ENCODE data around the gene ITPR1.

Gene ITPR1

GRCh38 chr3:4675704-4676103 is 182.6 kb downstream of the ITPR1 start:
- CTCF ChIA-PET: interaction anchor here (1.3 kb wide), 1 partner anchor 42 kb away, joined by 3 read pairs; no protein-coding TSS in a partner anchor
- Histone ChIP-seq H3K4me3 (ENCODE audit: low read depth, low read length) (no peak overlapping the region), H3K9me3 (ENCODE audit: control insufficient read depth, insufficient read depth, low read depth, low read length) (no peaks in the 10 kb centered on the region), H3K36me3 (ENCODE audit: control insufficient read depth in 2 of 2, insufficient read depth in 1 of 2, low read length in 2 of 2) (peaks cover 0 to 30% of the 10 kb centered on the region in 2 experiments; a peak in 2 of 3 replicates), H3K4me1 (ENCODE audit: control insufficient read depth, insufficient read depth, low read length) (peaks cover 4% of the 10 kb centered on the region), H3K27ac (ENCODE audit: extremely low read depth, low read depth, low read length) (no peak overlapping the region)
- TF ChIP-seq ZNF19 (tag by site-specific recombination; IDR thresholded peaks at IDR 0.05; ENCODE audit: low read depth) (no peak), ZBTB1 (tag by site-specific recombination; IDR thresholded peaks at IDR 0.05) (no peak), ZNF132 (tag by site-specific recombination; IDR thresholded peaks at IDR 0.05; ENCODE audit: borderline replicate concordance) (no peak)
- POLR2A ChIA-PET: no interaction called here

GRCh38 chr3:4678320-4678719 is 185.2 kb downstream of the ITPR1 start:
- CTCF ChIA-PET: no interaction called here

DNA sequence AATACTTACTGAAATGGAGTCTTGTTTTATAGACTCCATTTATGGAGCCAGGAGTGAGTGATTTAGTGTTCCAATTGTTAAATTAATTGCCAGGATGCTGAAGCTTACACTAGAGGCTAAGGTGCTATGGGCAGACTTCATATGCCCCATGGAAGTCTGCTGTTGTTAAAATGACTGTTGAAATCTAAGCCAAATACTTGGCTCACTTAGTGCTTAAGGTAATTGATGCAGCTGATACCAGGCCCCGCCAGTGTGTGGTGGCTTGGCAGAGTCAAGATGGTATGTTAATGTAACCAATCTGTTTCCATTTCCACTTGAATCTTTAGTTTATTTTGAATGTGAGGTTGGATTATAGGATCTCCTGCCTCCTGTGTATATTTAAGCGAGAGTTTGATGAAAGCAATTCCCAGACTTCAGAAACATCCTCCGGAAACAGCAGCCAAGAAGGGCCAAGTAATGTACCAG is 187.1 kb downstream of the ITPR1 start:
- Histone ChIP-seq H3K4me3 (ENCODE audit: low read depth, low read length) (no peak overlapping the region), H3K36me3 (ENCODE audit: control insufficient read depth in 2 of 2, insufficient read depth in 1 of 2, low read length in 2 of 2) (peaks cover 0 to 39% of the 10 kb centered on the region in 2 experiments; a peak in 1 of 3 replicates), H3K27ac (ENCODE audit: extremely low read depth, low read depth, low read length) (no peak overlapping the region), H3K4me1 (ENCODE audit: control insufficient read depth, insufficient read depth, low read length) (peaks cover 4% of the 10 kb centered on the region), H3K9me3 (ENCODE audit: control insufficient read depth, insufficient read depth, low read depth, low read length) (no peaks in the 10 kb centered on the region)
- ChIA-PET CTCF (interaction anchor here (1.1 to 1.4 kb wide), 2 partner anchors 10 to 32 kb away, joined by 3 to 8 read pairs; no protein-coding TSS in a partner anchor), POLR2A (no interaction called here)
- TF ChIP-seq ZNF394 (tag by site-specific recombination; IDR thresholded peaks at IDR 0.05; ENCODE audit: borderline replicate concordance) (no peak), ZSCAN16 (tag by site-specific recombination; IDR thresholded peaks at IDR 0.05) (no peak), FEZF1 (tag by site-specific recombination; IDR thresholded peaks at IDR 0.05) (peak; percentile 96), ZNF335 (tag by site-specific recombination; conservative IDR thresholded peaks at IDR 0.05) (no peak), ZNF692 (tag by site-specific recombination; IDR thresholded peaks at IDR 0.05) (no peak), KLF1 (tag by site-specific recombination; IDR thresholded peaks at IDR 0.05) (no peak), ZNF48 (tag by site-specific recombination; IDR thresholded peaks at IDR 0.05) (no peak), YY2 (tag by site-specific recombination; IDR thresholded peaks at IDR 0.05) (no peak), ZFP41 (tag by site-specific recombination; IDR thresholded peaks at IDR 0.05; ENCODE audit: borderline replicate concordance) (no peak), GLI4 (tag by site-specific recombination; IDR thresholded peaks at IDR 0.05) (no peak), ZNF37A (tag by site-specific recombination; IDR thresholded peaks at IDR 0.05) (no peak), ZNF747 (tag by site-specific recombination; IDR thresholded peaks at IDR 0.05) (no peak), ZNF639 (tag by site-specific recombination; IDR thresholded peaks at IDR 0.05) (no peak), ZNF785 (tag by site-specific recombination; IDR thresholded peaks at IDR 0.05) (no peak), KLF7 (tag by site-specific recombination; IDR thresholded peaks at IDR 0.05; ENCODE audit: borderline replicate concordance) (peak; percentile 29; the same call in 1 of the 2 replicates)
- TF ChIP-seq, protein P1, sequence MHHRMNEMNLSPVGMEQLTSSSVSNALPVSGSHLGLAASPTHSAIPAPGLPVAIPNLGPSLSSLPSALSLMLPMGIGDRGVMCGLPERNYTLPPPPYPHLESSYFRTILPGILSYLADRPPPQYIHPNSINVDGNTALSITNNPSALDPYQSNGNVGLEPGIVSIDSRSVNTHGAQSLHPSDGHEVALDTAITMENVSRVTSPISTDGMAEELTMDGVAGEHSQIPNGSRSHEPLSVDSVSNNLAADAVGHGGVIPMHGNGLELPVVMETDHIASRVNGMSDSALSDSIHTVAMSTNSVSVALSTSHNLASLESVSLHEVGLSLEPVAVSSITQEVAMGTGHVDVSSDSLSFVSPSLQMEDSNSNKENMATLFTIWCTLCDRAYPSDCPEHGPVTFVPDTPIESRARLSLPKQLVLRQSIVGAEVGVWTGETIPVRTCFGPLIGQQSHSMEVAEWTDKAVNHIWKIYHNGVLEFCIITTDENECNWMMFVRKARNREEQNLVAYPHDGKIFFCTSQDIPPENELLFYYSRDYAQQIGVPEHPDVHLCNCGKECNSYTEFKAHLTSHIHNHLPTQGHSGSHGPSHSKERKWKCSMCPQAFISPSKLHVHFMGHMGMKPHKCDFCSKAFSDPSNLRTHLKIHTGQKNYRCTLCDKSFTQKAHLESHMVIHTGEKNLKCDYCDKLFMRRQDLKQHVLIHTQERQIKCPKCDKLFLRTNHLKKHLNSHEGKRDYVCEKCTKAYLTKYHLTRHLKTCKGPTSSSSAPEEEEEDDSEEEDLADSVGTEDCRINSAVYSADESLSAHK (tag by site-specific recombination; IDR thresholded peaks at IDR 0.05): peak; percentile 91
- TF ChIP-seq, protein P2, sequence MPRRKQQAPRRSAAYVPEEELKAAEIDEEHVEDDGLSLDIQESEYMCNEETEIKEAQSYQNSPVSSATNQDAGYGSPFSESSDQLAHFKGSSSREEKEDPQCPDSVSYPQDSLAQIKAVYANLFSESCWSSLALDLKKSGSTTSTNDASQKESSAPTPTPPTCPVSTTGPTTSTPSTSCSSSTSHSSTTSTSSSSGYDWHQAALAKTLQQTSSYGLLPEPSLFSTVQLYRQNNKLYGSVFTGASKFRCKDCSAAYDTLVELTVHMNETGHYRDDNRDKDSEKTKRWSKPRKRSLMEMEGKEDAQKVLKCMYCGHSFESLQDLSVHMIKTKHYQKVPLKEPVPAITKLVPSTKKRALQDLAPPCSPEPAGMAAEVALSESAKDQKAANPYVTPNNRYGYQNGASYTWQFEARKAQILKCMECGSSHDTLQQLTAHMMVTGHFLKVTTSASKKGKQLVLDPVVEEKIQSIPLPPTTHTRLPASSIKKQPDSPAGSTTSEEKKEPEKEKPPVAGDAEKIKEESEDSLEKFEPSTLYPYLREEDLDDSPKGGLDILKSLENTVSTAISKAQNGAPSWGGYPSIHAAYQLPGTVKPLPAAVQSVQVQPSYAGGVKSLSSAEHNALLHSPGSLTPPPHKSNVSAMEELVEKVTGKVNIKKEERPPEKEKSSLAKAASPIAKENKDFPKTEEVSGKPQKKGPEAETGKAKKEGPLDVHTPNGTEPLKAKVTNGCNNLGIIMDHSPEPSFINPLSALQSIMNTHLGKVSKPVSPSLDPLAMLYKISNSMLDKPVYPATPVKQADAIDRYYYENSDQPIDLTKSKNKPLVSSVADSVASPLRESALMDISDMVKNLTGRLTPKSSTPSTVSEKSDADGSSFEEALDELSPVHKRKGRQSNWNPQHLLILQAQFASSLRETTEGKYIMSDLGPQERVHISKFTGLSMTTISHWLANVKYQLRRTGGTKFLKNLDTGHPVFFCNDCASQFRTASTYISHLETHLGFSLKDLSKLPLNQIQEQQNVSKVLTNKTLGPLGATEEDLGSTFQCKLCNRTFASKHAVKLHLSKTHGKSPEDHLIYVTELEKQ (tag by site-specific recombination; IDR thresholded peaks at IDR 0.05; ENCODE audit: borderline replicate concordance): 0 out of 2 replicates have a peak, but pooled peaks have one; percentile 29
- TF ChIP-seq, protein P3, sequence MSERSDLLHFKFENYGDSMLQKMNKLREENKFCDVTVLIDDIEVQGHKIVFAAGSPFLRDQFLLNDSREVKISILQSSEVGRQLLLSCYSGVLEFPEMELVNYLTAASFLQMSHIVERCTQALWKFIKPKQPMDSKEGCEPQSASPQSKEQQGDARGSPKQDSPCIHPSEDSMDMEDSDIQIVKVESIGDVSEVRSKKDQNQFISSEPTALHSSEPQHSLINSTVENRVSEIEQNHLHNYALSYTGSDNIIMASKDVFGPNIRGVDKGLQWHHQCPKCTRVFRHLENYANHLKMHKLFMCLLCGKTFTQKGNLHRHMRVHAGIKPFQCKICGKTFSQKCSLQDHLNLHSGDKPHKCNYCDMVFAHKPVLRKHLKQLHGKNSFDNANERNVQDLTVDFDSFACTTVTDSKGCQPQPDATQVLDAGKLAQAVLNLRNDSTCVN (tag by site-specific recombination; optimal IDR thresholded peaks at IDR 0.05): no peak

More at GRCh38 chr3:4678320-4678719, 185.2 kb downstream of the ITPR1 start:
- POLR2A ChIA-PET: no interaction called here
- Histone ChIP-seq H3K27ac (ENCODE audit: extremely low read depth, low read depth, low read length) (no peak overlapping the region), H3K4me1 (ENCODE audit: control insufficient read depth, insufficient read depth, low read length) (peaks cover 4% of the 10 kb centered on the region), H3K4me3 (ENCODE audit: low read depth, low read length) (no peak overlapping the region), H3K36me3 (ENCODE audit: control insufficient read depth in 2 of 2, insufficient read depth in 1 of 2, low read length in 2 of 2) (peaks cover 0 to 24% of the 10 kb centered on the region in 2 experiments; a peak in 1 of 3 replicates), H3K9me3 (ENCODE audit: control insufficient read depth, insufficient read depth, low read depth, low read length) (no peaks in the 10 kb centered on the region)
- no peak for TF ChIP-seq KLF10 (tag by site-specific recombination; IDR thresholded peaks at IDR 0.05)
- no peak for TF ChIP-seq ZNF600 (tag by site-specific recombination; IDR thresholded peaks at IDR 0.05)

Measured in HEK293 (cell line).